CD8-positive, alpha-beta memory T cell (primary cell): ENCODE data around the gene TIMM22. TPM values are rescaled to one million over a fixed set of nuclear protein-coding genes. Genes with fewer than 3 reads are reported as not detected.
"Not testable (repeated sequence)": the region's sequence is repeated elsewhere in the genome, so short reads cannot be mapped to it uniquely, and the experiment has no call there.

Experiments used
- CTCF ChIA-PET: fragments of 350-600 bp; sonication (Branson Sonifier 250); formaldehyde crosslinking; loops from one replicate; lab custom pipeline; 2021; ENCODE audit warnings: antibody characterized with exemption; lab: Charles Lee
- POLR2A ChIA-PET: fragments of 350-600 bp; sonication (Branson Sonifier 250); formaldehyde crosslinking; loops from one replicate; lab custom pipeline; 2021; ENCODE audit warnings: antibody characterized with exemption; lab: Charles Lee
- DNase-seq, 5 donors: peaks; one replicate each; pipeline versions ENCODE4 v3.0.0 to v3.0.0-alpha.2; 2020 to 2022; ENCODE audit warnings: mixed read lengths in 1 of 5
- H3K27ac ChIP-seq: one replicate; pipeline ENCODE4 v1.7.0; 2013; ENCODE audit warnings: low read depth, mild to moderate bottlenecking, low read length, moderate library complexity
- H3K27me3 ChIP-seq: 2 replicates; pipeline ENCODE4 v1.7.0; 2013; ENCODE audit warnings: low read length, mild to moderate bottlenecking; ENCODE audit not compliant: insufficient read depth, poor library complexity, severe bottlenecking
- H3K36me3 ChIP-seq: 2 replicates; pipeline ENCODE4 v1.7.0; 2013; ENCODE audit warnings: mild to moderate bottlenecking, low read length, moderate library complexity; ENCODE audit not compliant: insufficient read depth
- H3K4me1 ChIP-seq: 2 replicates; pipeline ENCODE4 v1.7.0; 2013; ENCODE audit warnings: mild to moderate bottlenecking, low read length, moderate library complexity; ENCODE audit not compliant: insufficient read depth
- H3K4me3 ChIP-seq: 2 replicates; pipeline ENCODE4 v1.7.0; 2013; ENCODE audit warnings: mild to moderate bottlenecking, low read length
- H3K9me3 ChIP-seq: 2 replicates; pipeline ENCODE4 v1.7.0; 2013; ENCODE audit warnings: mild to moderate bottlenecking, low read length
- H3K27ac Mint-ChIP-seq, 8 donors: one replicate each; pipeline ENCODE4 v1.8.0; 2020 to 2021; ENCODE audit warnings: mixed read lengths in 8 of 8, mild to moderate bottlenecking in 6 of 8, inconsistent platforms in 3 of 8, moderate library complexity in 3 of 8
- H3K27me3 Mint-ChIP-seq, 2 donors: one replicate each; pipeline ENCODE4 v1.8.0; 2020 to 2021; ENCODE audit warnings: mixed read lengths in 2 of 2, mild to moderate bottlenecking in 1 of 2, moderate library complexity in 1 of 2
- H3K36me3 Mint-ChIP-seq, 3 donors: one replicate each; pipeline ENCODE4 v1.8.0; 2020 to 2021; ENCODE audit warnings: mixed read lengths in 3 of 3, inconsistent platforms in 1 of 3, mild to moderate bottlenecking in 1 of 3
- H3K4me1 Mint-ChIP-seq, 3 donors: one replicate each; pipeline ENCODE4 v1.8.0; 2020 to 2021; ENCODE audit warnings: mixed read lengths in 3 of 3, inconsistent platforms in 1 of 3, mild to moderate bottlenecking in 1 of 3
- H3K4me3 Mint-ChIP-seq, 7 donors: one replicate each; pipeline ENCODE4 v1.8.0; 2020 to 2021; ENCODE audit warnings: mixed read lengths in 7 of 7, mild to moderate bottlenecking in 6 of 7, moderate library complexity in 4 of 7, inconsistent platforms in 2 of 7
- H3K9me3 Mint-ChIP-seq, 5 donors: one replicate each; pipeline ENCODE4 v1.8.0; 2020 to 2022; ENCODE audit warnings: mixed read lengths in 5 of 5, mild to moderate bottlenecking in 3 of 5, moderate library complexity in 2 of 5, inconsistent platforms in 1 of 5
- polyA plus RNA-seq: library from polyadenylated mRNA; unstranded; fragments of 300-500 nt; fragmentation: Illumina TruSeq; gene quantifications from one replicate; pipeline ENCODE4 v1.2.3, GENCODE V29; 2021
- total RNA-seq, 2 experiments: library from RNA; stranded (reverse); gene quantifications; one replicate each; pipeline ENCODE4 v1.2.3, GENCODE V29; 2021

Gene TIMM22
- total and polyA plus RNA-seq, 3 experiments from 2014 or later, result 19.9 to 29.2 (median 21.5) TPM

DNA sequence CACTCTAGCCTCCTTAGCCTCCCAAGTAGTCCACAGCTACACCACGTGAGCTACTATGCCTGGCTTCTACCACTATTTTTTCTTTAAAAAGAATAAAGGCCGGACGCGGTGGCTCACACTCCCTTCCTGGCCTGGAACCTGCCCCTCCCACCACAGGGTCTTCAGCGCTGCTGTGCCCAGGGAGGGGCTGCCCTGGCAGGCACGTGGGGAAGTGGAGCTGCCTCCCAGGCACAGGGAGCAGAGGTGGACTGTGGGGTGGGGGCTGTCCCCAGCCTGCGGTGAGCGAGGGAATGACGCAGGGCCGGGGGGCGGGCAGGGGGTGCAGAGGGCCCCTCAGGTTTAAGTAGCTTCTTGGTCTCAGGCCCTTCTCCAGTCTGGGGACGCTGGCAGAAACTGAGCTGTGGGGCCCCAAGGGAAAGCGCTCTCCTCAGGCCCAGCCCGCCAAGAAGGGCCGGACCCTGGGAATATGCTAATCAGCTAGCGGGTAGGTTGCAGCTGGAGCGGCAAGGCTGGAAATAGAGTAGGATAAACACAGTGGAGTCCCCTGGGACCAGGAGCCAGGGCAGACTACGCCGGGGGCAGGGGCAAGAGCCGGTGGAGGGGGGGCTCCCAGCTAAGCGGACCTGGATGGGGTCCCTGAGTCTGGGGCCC, 46.8 kb downstream of the TIMM22 start:
- Mint-ChIP-seq H3K27me3 (no peaks in the 10 kb centered on the region), H3K27ac (no peak overlapping the region), H3K4me3 (no peak overlapping the region), H3K36me3 (peaks cover 0 to 54% (median 12%) of the 10 kb centered on the region in 3 donors), H3K4me1 (peaks cover 7 to 11% (median 8%) of the 10 kb centered on the region in 3 donors), H3K9me3 (no peaks in the 10 kb centered on the region)
- Histone ChIP-seq H3K36me3 (peaks cover 1% of the 10 kb centered on the region), H3K4me3 (no peak overlapping the region), H3K4me1 (no peaks in the 10 kb centered on the region), H3K27ac (no peak overlapping the region), H3K27me3 (no peaks in the 10 kb centered on the region), H3K9me3 (no peaks in the 10 kb centered on the region)
- CTCF ChIA-PET, result interaction anchor here (2.9 kb wide), 1 partner anchor 12 kb away, joined by 9 read pairs; no protein-coding TSS in a partner anchor
- DNase-seq, result no peak
- POLR2A ChIA-PET, result no interaction called here

DNA sequence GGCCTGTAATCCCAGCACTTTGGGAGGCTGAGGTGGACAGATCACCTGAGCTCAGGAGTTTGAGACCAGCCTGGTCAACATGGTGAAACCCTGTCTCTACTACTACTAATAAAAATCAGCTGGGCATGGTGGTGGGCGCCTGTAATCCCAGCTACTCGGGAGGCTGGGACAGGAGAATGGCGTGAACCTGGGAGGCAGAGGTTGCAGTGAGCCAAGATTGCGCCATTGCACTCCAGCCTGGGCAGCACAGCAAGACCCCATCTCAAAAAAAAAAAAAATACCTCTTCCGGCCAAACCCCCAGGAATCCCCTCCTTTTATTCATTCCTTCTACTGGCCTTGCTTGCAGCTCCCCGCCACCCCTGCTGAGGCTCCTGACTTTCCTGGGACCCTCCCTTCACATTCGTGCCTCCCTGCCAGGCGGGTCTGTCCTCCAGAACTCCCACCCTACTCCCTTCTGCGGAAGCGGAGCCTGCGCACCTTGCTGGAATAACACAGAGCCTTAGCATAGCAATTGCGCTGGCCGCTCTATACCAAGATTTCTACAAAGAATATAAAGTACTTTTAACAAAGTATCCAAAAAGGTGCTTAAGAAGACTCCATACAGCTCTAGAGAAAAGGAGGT, 47.6 kb downstream of the TIMM22 start:
- DNase-seq, H3K4me1 ChIP-seq, H3K9me3 ChIP-seq, POLR2A ChIA-PET, H3K27me3 ChIP-seq, H3K9me3 Mint-ChIP-seq, H3K27ac ChIP-seq, H3K27me3 Mint-ChIP-seq, H3K36me3 ChIP-seq, H3K4me3 ChIP-seq, H3K4me3 Mint-ChIP-seq: not testable (repeated sequence)
- H3K36me3 Mint-ChIP-seq, result peaks cover 0 to 59% (median 12%) of the 10 kb centered on the region in 3 donors
- H3K4me1 Mint-ChIP-seq, result peaks cover 7 to 11% (median 8%) of the 10 kb centered on the region in 3 donors
- CTCF ChIA-PET, result interaction anchor here (2.9 kb wide), 1 partner anchor 11 kb away, joined by 9 read pairs; no protein-coding TSS in a partner anchor
- H3K27ac Mint-ChIP-seq, result peak overlapping the region in 2 of 8 donors; percentile 38 to 66

DNA sequence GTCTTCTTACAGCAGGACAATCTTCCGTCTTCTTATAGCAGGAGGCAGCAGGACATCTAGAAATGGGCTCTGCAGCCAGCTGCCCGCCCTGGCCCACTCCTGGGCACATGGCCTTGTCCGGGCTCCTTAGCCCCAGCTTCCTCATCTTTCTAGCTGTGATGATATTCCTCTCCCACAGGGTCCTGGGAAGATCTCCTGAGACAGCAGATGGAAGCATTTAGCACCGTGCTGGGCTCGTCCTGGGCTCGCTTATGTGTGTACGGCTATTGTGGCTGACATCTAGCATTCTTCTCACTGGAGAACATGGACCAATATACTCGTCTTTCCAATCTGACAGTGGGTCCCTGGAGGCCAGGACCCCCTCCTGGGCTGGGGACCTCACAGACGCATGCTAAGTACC, 48.5 kb downstream of the TIMM22 start:
- H3K4me3 ChIP-seq, result no peak overlapping the region
- Mint-ChIP-seq H3K27me3 (no peaks in the 10 kb centered on the region), H3K27ac (peak overlapping the region in 1 of 8 donors; percentile 81), H3K36me3 (peaks cover 0 to 61% (median 15%) of the 10 kb centered on the region in 3 donors), H3K4me3 (no peak overlapping the region), H3K9me3 (no peaks in the 10 kb centered on the region), H3K4me1 (peaks cover 7 to 11% (median 8%) of the 10 kb centered on the region in 3 donors)
- no peak for DNase-seq
- no peaks in the 10 kb centered on the region for H3K36me3 ChIP-seq
- H3K27me3 ChIP-seq, result no peaks in the 10 kb centered on the region
- ChIA-PET CTCF (interaction anchor here (2.9 kb wide), 1 partner anchor 11 kb away, joined by 9 read pairs; no protein-coding TSS in a partner anchor), POLR2A (no interaction called here)
- no peak overlapping the region for H3K27ac ChIP-seq
- no peaks in the 10 kb centered on the region for H3K4me1 ChIP-seq
- no peaks in the 10 kb centered on the region for H3K9me3 ChIP-seq

DNA sequence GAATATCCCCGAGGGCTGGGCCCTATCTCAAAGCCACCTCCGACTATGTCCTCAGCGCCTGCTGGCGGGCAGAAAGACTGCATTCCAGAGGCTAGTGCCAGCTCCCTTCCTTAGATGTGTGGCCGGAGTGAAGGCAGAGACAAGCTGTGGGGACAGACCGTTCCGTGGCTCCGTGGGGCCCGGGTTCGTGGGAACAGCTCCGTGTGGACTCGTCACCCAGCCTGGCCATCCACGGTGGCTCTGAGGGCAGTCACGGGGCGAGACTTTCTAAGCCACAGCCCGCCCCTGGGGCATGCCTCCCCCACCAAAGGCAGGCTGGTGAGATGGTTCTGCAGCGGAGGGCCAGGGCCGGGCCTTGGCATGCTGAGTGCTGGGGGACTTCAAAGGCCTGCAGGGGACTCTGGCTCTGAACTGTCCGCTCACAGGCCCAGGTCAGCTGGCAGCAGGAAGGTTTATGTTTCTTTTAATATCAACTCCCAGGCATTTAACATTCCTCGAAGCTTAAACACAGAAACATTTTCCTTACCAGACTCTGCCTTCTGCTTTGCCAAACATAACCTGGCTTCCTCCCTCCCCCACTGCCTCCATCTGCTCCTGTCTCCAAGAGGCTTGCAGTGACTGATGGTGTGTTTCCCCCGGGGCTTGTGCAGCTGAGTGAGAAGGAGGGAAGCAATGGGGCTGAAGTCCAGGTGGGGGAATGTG, 50.4 kb downstream of the TIMM22 start:
- POLR2A ChIA-PET, result no interaction called here
- Mint-ChIP-seq H3K27me3 (no peaks in the 10 kb centered on the region), H3K9me3 (no peaks in the 10 kb centered on the region), H3K36me3 (peaks cover 0 to 57% (median 12%) of the 10 kb centered on the region in 3 donors), H3K27ac (peak overlapping the region in 1 of 8 donors; percentile 60), H3K4me1 (peaks cover 7 to 9% (median 8%) of the 10 kb centered on the region in 3 donors), H3K4me3 (no peak overlapping the region)
- H3K27me3 ChIP-seq, result no peaks in the 10 kb centered on the region
- no peaks in the 10 kb centered on the region for H3K4me1 ChIP-seq
- H3K27ac ChIP-seq, result no peak overlapping the region
- H3K9me3 ChIP-seq, result no peaks in the 10 kb centered on the region
- no peak for DNase-seq
- CTCF ChIA-PET, result interaction anchor here (1.6 kb wide), 1 partner anchor 9 kb away, joined by 6 read pairs; no protein-coding TSS in a partner anchor
- no peaks in the 10 kb centered on the region for H3K36me3 ChIP-seq
- no peak overlapping the region for H3K4me3 ChIP-seq

DNA sequence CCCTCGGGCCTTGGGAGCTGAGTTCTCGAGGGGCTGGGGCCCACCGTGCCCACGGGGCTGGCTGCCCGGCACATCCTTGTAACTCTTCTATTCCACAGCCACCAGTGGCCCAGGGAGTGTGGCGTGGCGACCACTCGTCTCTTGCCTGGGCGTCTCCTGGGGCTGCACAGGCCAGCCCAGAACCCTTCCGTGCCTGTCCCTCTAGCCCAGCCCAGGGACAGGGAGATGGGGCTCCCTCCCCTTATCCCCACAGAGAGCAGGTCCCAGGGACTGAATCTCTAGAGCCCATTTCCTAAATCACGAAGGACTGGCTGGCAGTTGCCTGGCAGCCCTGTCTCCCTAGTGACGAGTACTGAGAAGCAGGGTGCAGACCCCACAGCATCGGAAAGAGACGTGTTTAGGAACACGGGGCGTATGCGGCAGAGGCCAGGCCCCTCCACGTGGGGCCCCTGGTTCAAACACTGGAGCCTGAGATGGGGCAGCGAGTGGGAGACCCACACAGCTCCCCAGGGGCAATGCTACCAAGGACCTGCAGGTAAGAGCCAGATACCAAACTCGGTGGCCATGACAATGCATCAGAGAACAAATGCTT, 51.0 kb downstream of the TIMM22 start:
- H3K9me3 Mint-ChIP-seq, result no peaks in the 10 kb centered on the region
- no peaks in the 10 kb centered on the region for H3K27me3 ChIP-seq
- no peak for DNase-seq
- H3K4me3 ChIP-seq, result no peak overlapping the region
- H3K27ac Mint-ChIP-seq, result no peak overlapping the region
- H3K9me3 ChIP-seq, result no peaks in the 10 kb centered on the region
- H3K4me3 Mint-ChIP-seq, result no peak overlapping the region
- H3K4me1 ChIP-seq, result no peaks in the 10 kb centered on the region
- H3K36me3 ChIP-seq, result no peaks in the 10 kb centered on the region
- H3K27me3 Mint-ChIP-seq, result no peaks in the 10 kb centered on the region
- ChIA-PET CTCF (interaction anchor here (1.2 to 1.6 kb wide), 2 partner anchors 9 to 10 kb away, joined by 3 to 6 read pairs; no protein-coding TSS in a partner anchor), POLR2A (no interaction called here)
- H3K36me3 Mint-ChIP-seq, result peaks cover 0 to 51% (median 7%) of the 10 kb centered on the region in 3 donors
- H3K27ac ChIP-seq, result no peak overlapping the region
- H3K4me1 Mint-ChIP-seq, result peaks cover 6 to 8% (median 7%) of the 10 kb centered on the region in 3 donors

DNA sequence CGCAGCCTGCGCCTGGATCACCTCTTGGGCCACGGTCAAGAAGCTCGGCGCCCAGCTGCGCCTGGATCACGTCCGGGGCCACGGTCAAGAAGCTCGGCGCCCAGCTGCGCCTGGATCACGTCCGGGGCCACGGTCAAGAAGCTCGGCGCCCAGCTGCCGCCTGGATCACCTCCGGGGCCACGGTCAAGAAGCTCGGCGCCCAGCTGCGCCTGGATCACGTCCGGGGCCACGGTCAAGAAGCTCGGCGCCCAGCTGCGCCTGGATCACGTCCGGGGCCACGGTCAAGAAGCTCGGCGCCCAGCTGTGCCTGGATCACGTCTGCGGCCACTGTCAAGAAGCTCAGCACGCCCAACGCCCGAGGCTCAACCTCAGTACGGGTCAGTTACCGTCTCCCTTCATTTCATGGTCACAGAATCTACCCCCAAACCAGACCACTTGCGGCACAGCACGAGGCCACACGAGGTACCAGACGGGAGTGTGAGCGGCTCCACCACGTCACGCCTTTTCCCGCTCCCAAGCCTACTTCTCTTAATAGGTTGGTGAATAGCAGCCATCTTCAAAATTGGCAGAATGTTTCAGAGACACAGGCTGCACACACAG, 51.7 kb downstream of the TIMM22 start:
- H3K27me3 Mint-ChIP-seq, result not testable (repeated sequence)

DNA sequence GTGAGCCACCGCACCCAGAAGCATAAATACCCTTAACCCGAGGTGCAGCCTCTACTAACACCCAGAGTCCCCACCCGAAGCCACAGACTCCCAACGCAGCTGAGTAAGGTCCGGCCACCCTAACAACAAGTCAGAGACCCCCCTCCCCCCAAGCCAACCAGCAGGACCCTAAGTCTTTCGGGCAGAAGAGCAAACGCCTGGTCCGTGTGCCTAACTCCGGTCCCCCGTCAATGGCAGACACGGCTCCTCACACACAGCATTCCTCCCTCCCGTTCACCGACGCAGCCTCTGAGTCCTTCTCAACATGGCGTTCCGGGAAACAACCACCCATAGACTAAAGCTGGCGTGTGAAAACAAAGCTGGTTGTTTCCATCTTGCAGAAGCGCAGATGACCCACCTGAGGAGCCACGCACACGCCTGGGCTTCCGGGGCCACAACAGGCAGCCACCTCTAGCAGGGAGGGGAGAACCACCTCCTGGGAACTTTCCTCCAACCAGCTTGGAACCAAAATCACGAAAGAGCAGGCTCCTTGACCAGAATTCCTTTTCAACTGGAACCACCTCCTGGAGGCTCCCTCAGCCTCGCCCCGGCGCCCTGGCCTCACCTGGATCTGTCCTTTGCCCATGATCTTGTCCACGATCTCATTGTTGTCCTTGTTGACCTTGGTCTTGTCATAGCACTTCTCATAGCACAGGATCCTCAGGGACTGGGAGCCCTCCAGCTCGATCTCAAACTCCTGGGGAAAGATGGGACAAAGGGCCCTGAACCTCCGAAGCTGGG, 52.7 kb downstream of the TIMM22 start:
- Histone ChIP-seq H3K9me3 (no peaks in the 10 kb centered on the region), H3K27ac (no peak overlapping the region), H3K36me3 (no peaks in the 10 kb centered on the region), H3K4me3 (no peak overlapping the region), H3K27me3 (no peaks in the 10 kb centered on the region), H3K4me1 (no peaks in the 10 kb centered on the region)
- Mint-ChIP-seq H3K27me3 (no peaks in the 10 kb centered on the region), H3K4me3 (no peak overlapping the region), H3K36me3 (peaks cover 0 to 57% (median 7%) of the 10 kb centered on the region in 3 donors), H3K27ac (peak overlapping the region in 1 of 8 donors; percentile 36), H3K4me1 (peaks cover 5 to 8% (median 7%) of the 10 kb centered on the region in 3 donors), H3K9me3 (no peaks in the 10 kb centered on the region)
- no peak for DNase-seq
- POLR2A ChIA-PET, result no interaction called here
- CTCF ChIA-PET, result no interaction called here

More for the DNA sequence above, 51.7 kb downstream of the TIMM22 start:
- H3K4me3 Mint-ChIP-seq, H3K27me3 ChIP-seq, H3K4me3 ChIP-seq, H3K36me3 ChIP-seq, H3K4me1 Mint-ChIP-seq, H3K27ac ChIP-seq, DNase-seq, H3K9me3 ChIP-seq, H3K4me1 ChIP-seq, POLR2A ChIA-PET, H3K9me3 Mint-ChIP-seq: not testable (repeated sequence)
- Mint-ChIP-seq H3K27ac (peak overlapping the region in 1 of 8 donors; percentile 89), H3K36me3 (peaks cover 0 to 53% (median 7%) of the 10 kb centered on the region in 3 donors)
- CTCF ChIA-PET, result interaction anchor here (1.2 to 1.6 kb wide), 2 partner anchors 8 to 11 kb away, joined by 3 to 6 read pairs; no protein-coding TSS in a partner anchor
